Endothelial cell of umbilical vein (primary cell): ENCODE data around the gene UBE3B.

Experiments used
- JUN ChIP-seq: IDR thresholded peaks from 2 replicates; pipeline ENCODE4 v1.6.1; 2011; ENCODE audit warnings: borderline replicate concordance, low read depth; ENCODE audit not compliant: insufficient read length, insufficient read depth
- POLR2A ChIP-seq: IDR thresholded peaks from 2 replicates; pipeline ENCODE4 v1.6.1; 2012; ENCODE audit warnings: low read depth, mild to moderate bottlenecking, control low read depth, low read length
- POLR2AphosphoS5 ChIP-seq: IDR thresholded peaks from 2 replicates; pipeline ENCODE4 v1.6.1; 2012; ENCODE audit warnings: low read depth, mild to moderate bottlenecking, control low read depth, low read length, moderate library complexity; ENCODE audit not compliant: insufficient read depth
- TF ChIP-seq, protein P1 (sequence below), 2 donors: IDR thresholded peaks; 1 replicate in 1 of 2; 2 replicates in 1 of 2; pipeline ENCODE4 v1.5.1; 2011; ENCODE audit warnings: low read length in 2 of 2, mild to moderate bottlenecking in 2 of 2, moderate library complexity in 2 of 2, control low read depth in 1 of 2, inconsistent platforms in 1 of 2, low read depth in 1 of 2; ENCODE audit not compliant: insufficient read depth in 1 of 2; ENCODE audit errors: extremely low read depth in 1 of 2

DNA sequence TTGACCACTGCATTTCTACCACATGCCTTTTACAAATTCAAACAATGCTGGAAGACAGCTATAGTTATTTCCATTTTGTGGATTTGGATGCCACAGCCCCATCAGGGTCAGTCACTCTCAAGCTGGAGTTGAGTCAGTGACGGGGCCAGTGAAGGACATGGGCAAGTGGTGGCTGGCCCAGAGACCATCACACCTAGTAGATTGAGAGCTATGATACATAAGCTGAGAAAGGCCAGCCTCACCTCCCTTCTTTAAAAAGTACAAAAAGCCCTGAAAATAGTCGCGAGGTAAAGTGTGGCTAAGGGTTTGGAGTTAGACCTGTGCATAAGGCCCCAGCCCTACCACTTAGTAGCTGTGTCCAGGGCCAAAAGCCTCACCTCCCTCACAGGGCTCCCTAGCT lies 4.4 kb upstream of the UBE3B start:
- no peak for TF ChIP-seq JUN
- TF ChIP-seq, protein P1, sequence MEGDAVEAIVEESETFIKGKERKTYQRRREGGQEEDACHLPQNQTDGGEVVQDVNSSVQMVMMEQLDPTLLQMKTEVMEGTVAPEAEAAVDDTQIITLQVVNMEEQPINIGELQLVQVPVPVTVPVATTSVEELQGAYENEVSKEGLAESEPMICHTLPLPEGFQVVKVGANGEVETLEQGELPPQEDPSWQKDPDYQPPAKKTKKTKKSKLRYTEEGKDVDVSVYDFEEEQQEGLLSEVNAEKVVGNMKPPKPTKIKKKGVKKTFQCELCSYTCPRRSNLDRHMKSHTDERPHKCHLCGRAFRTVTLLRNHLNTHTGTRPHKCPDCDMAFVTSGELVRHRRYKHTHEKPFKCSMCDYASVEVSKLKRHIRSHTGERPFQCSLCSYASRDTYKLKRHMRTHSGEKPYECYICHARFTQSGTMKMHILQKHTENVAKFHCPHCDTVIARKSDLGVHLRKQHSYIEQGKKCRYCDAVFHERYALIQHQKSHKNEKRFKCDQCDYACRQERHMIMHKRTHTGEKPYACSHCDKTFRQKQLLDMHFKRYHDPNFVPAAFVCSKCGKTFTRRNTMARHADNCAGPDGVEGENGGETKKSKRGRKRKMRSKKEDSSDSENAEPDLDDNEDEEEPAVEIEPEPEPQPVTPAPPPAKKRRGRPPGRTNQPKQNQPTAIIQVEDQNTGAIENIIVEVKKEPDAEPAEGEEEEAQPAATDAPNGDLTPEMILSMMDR (IDR thresholded peaks at IDR 0.05; ENCODE audit: extremely low read depth in 1 of 2, insufficient read depth in 1 of 2, low read depth in 1 of 2, low read length in 2 of 2), result no peak
- no peak for TF ChIP-seq POLR2AphosphoS5
- TF ChIP-seq POLR2A, result no peak
